ENCODE data around the gene PPID. TPM values are rescaled to one million over a fixed set of nuclear protein-coding genes. Genes with fewer than 3 reads are reported as not detected.

The PPID gene
- total RNA-seq, 1 experiment from 2014 or later: 53.5 TPM

- Histone ChIP-seq H2BK120ac (ENCODE audit: low read depth, low read length, poor library complexity, severe bottlenecking) (no peak overlapping the region), H3K79me1 (ENCODE audit: insufficient read depth, low read depth, low read length, poor library complexity, severe bottlenecking) (no peaks in the 10 kb centered on the region), H2BK20ac (ENCODE audit: low read depth, low read length, poor library complexity, severe bottlenecking) (no peak overlapping the region), H3K9ac (ENCODE audit: extremely low read depth, insufficient read length, low read length) (no peak overlapping the region), H3K9me3 (ENCODE audit: control insufficient read depth, low read depth, low read length) (no peaks in the 10 kb centered on the region), H2AFZ (ENCODE audit: low read length) (no peak overlapping the region), H4K20me1 (ENCODE audit: control insufficient read depth, insufficient read depth, insufficient read length) (no peaks in the 10 kb centered on the region), H4K5ac (ENCODE audit: insufficient read length, low read depth, low read length) (no peak overlapping the region), H3K23ac (ENCODE audit: insufficient read length, low read depth, low read length) (no peak overlapping the region), H3K23me2 (ENCODE audit: insufficient read length, low read depth, low read length, poor library complexity, severe bottlenecking) (no peaks in the 10 kb centered on the region), H4K8ac (replicated peaks; ENCODE audit: insufficient read length, low read depth, low read length) (no peak overlapping the region), H2BK15ac (ENCODE audit: low read depth, low read length) (no peak overlapping the region), H3K18ac (ENCODE audit: insufficient read length, low read depth, low read length) (no peak overlapping the region), H3K4me2 (ENCODE audit: insufficient read depth, insufficient read length, low read length) (no peak overlapping the region), H3T11ph (ENCODE audit: low read length) (no peak overlapping the region), H4K91ac (ENCODE audit: insufficient read length, low read depth, low read length) (no peak overlapping the region), H3K4ac (ENCODE audit: low read depth, low read length) (no peak overlapping the region), H3K4me1 (ENCODE audit: insufficient read depth, low read length) (no peaks in the 10 kb centered on the region), H3K79me2 (ENCODE audit: insufficient read depth, low read length) (no peaks in the 10 kb centered on the region), H2AK5ac (ENCODE audit: insufficient read length, low read length) (no peak overlapping the region), H2BK5ac (ENCODE audit: insufficient read length, low read length) (no peak overlapping the region), H3K56ac (ENCODE audit: insufficient read length, low read depth, low read length) (no peak overlapping the region), H2BK12ac (ENCODE audit: insufficient read length, low read depth, low read length) (no peak overlapping the region), H3K27me3 (ENCODE audit: insufficient read depth, low read length) (no peaks in the 10 kb centered on the region), H3K27ac (ENCODE audit: insufficient read length, low read depth, low read length) (no peak overlapping the region), H3K14ac (ENCODE audit: insufficient read depth, low read length) (no peak overlapping the region)
- TF ChIP-seq, protein P1, sequence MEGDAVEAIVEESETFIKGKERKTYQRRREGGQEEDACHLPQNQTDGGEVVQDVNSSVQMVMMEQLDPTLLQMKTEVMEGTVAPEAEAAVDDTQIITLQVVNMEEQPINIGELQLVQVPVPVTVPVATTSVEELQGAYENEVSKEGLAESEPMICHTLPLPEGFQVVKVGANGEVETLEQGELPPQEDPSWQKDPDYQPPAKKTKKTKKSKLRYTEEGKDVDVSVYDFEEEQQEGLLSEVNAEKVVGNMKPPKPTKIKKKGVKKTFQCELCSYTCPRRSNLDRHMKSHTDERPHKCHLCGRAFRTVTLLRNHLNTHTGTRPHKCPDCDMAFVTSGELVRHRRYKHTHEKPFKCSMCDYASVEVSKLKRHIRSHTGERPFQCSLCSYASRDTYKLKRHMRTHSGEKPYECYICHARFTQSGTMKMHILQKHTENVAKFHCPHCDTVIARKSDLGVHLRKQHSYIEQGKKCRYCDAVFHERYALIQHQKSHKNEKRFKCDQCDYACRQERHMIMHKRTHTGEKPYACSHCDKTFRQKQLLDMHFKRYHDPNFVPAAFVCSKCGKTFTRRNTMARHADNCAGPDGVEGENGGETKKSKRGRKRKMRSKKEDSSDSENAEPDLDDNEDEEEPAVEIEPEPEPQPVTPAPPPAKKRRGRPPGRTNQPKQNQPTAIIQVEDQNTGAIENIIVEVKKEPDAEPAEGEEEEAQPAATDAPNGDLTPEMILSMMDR (conservative IDR thresholded peaks at IDR 0.05): no peak
- no peak for DNase-seq
- H3K4me3 Mint-ChIP-seq: no peak overlapping the region
- no peaks in the 10 kb centered on the region for H3K27me3 Mint-ChIP-seq (ENCODE audit: low read depth)
- H3K27ac Mint-ChIP-seq: no peak overlapping the region
- no CpG with 5 or more reads among the region's 1 CpG for WGBS (ENCODE audit: extremely low coverage, insufficient read length, low lambda C conversion rate)
- H3K36me3 Mint-ChIP-seq (ENCODE audit: insufficient read depth in 1 of 3, low read depth in 3 of 3): peaks cover 0 to 4% (median 0%) of the 10 kb centered on the region in 3 experiments; a peak in 3 of 7 replicates
- H3K4me1 Mint-ChIP-seq: peaks cover 12 to 18% of the 10 kb centered on the region in 2 experiments
- H3K9me3 Mint-ChIP-seq: no peaks in the 10 kb centered on the region
Observed at GRCh38 chr4:158688813-158689212, 34.4 kb downstream of the PPID start.
